ENCODE measurements around the gene TMEM14A. TPM values are rescaled to one million over a fixed set of nuclear protein-coding genes. Genes with fewer than 3 reads are reported as not detected.
"Not testable (repeated sequence)": the region's sequence is repeated elsewhere in the genome, so short reads cannot be mapped to it uniquely, and the experiment has no call there.

Gene TMEM14A
- total RNA-seq, 1 experiment from 2014 or later, result 41.9 TPM

GRCh38 chr6:52672412-52673025, 1.6 kb downstream of the TMEM14A start:
- ChIA-PET CTCF (no interaction called here), POLR2A (no interaction called here)
- Mint-ChIP-seq H3K27ac (ENCODE audit: unreplicated experiment) (no peak overlapping the region), H3K36me3 (ENCODE audit: insufficient read depth, unreplicated experiment) (peaks cover 13% of the 10 kb centered on the region), H3K27me3 (ENCODE audit: insufficient read depth, unreplicated experiment) (no peaks in the 10 kb centered on the region), H3K4me3 (ENCODE audit: unreplicated experiment) (peak overlapping the region; percentile 32), H3K9me3 (ENCODE audit: unreplicated experiment) (no peaks in the 10 kb centered on the region), H3K4me1 (ENCODE audit: low read depth, unreplicated experiment) (peaks cover 12% of the 10 kb centered on the region)
- peaks cover 25% of the 10 kb centered on the region for H3K4me1 ChIP-seq
- no peak for DNase-seq
- intact Hi-C loops (cut with micrococcal nuclease; ENCODE audit: unreplicated experiment), result loop anchor here (10.0 kb wide), 1 partner anchor 322 kb away; the partner anchor contains the start of gene GSTA4
- no peaks in the 10 kb centered on the region for H3K9me3 ChIP-seq
- TF ChIP-seq CTCF (IDR thresholded peaks at IDR 0.05; ENCODE audit: insufficient read depth in 1 of 2, low read depth in 1 of 2, low read length in 1 of 2, severe bottlenecking in 1 of 2, unreplicated experiment in 1 of 2), result no peak
- peaks cover 2% of the 10 kb centered on the region for H3K36me3 ChIP-seq (ENCODE audit: control insufficient read depth, insufficient read depth, low read length)
- no peaks in the 10 kb centered on the region for H3K27me3 ChIP-seq (replicated peaks; ENCODE audit: control insufficient read depth, insufficient read depth, low read length)
- no peak overlapping the region for H3K4me3 ChIP-seq (ENCODE audit: low read depth, low read length)
- BruUV-seq (replicated peaks), result no TSS peak

- POLR2A ChIA-PET, result no interaction called here
These were observed 3.8 kb downstream of the TMEM14A start for GRCh38 chr6:52674666-52675065.

GRCh38 chr6:52675372-52675771, 4.5 kb downstream of the TMEM14A start:
- H3K27ac Mint-ChIP-seq (ENCODE audit: unreplicated experiment), result no peak overlapping the region
- Histone ChIP-seq H3K4me3 (ENCODE audit: low read depth, low read length) (no peak overlapping the region), H3K4me1 (peaks cover 24% of the 10 kb centered on the region), H3K27me3 (replicated peaks; ENCODE audit: control insufficient read depth, insufficient read depth, low read length) (no peaks in the 10 kb centered on the region), H3K36me3 (ENCODE audit: control insufficient read depth, insufficient read depth, low read length) (peaks cover 2% of the 10 kb centered on the region), H3K9me3 (no peaks in the 10 kb centered on the region)
- no peaks in the 10 kb centered on the region for H3K27me3 Mint-ChIP-seq (ENCODE audit: insufficient read depth, unreplicated experiment)
- ChIA-PET POLR2A (no interaction called here), CTCF (no interaction called here)
- H3K36me3 Mint-ChIP-seq (ENCODE audit: insufficient read depth, unreplicated experiment), result peaks cover 12% of the 10 kb centered on the region
- H3K9me3 Mint-ChIP-seq (ENCODE audit: unreplicated experiment), result no peaks in the 10 kb centered on the region
- peaks cover 12% of the 10 kb centered on the region for H3K4me1 Mint-ChIP-seq (ENCODE audit: low read depth, unreplicated experiment)
- no peak overlapping the region for H3K4me3 Mint-ChIP-seq (ENCODE audit: unreplicated experiment)
- intact Hi-C loops (cut with micrococcal nuclease; ENCODE audit: unreplicated experiment), result loop anchor here (10.0 kb wide), 1 partner anchor 319 kb away; the partner anchor contains the start of gene GSTA4
- no TSS peak for BruUV-seq (replicated peaks)
- TF ChIP-seq CTCF (IDR thresholded peaks at IDR 0.05; ENCODE audit: insufficient read depth in 1 of 2, low read depth in 1 of 2, low read length in 1 of 2, severe bottlenecking in 1 of 2, unreplicated experiment in 1 of 2), result no peak
- no peak for DNase-seq

More at GRCh38 chr6:52674666-52675065, 3.8 kb downstream of the TMEM14A start:
- intact Hi-C loops (cut with micrococcal nuclease; ENCODE audit: unreplicated experiment), result loop anchor here (10.0 kb wide), 1 partner anchor 320 kb away; the partner anchor contains the start of gene GSTA4
- no peak for TF ChIP-seq CTCF (IDR thresholded peaks at IDR 0.05; ENCODE audit: insufficient read depth in 1 of 2, low read depth in 1 of 2, low read length in 1 of 2, severe bottlenecking in 1 of 2, unreplicated experiment in 1 of 2)
- no TSS peak for BruUV-seq (replicated peaks)
- peaks cover 12% of the 10 kb centered on the region for H3K36me3 Mint-ChIP-seq (ENCODE audit: insufficient read depth, unreplicated experiment)
- Histone ChIP-seq H3K36me3 (ENCODE audit: control insufficient read depth, insufficient read depth, low read length) (peaks cover 2% of the 10 kb centered on the region), H3K27me3 (replicated peaks; ENCODE audit: control insufficient read depth, insufficient read depth, low read length) (no peaks in the 10 kb centered on the region), H3K9me3 (no peaks in the 10 kb centered on the region), H3K4me1 (peaks cover 25% of the 10 kb centered on the region), H3K4me3 (ENCODE audit: low read depth, low read length) (no peak overlapping the region)
- no peaks in the 10 kb centered on the region for H3K9me3 Mint-ChIP-seq (ENCODE audit: unreplicated experiment)
- no peak for DNase-seq
- H3K4me1 Mint-ChIP-seq (ENCODE audit: low read depth, unreplicated experiment), result peaks cover 12% of the 10 kb centered on the region
- H3K27ac Mint-ChIP-seq (ENCODE audit: unreplicated experiment), result no peak overlapping the region
- CTCF ChIA-PET, result interaction anchor here (0.6 to 0.7 kb wide), 2 partner anchors 12 to 16 kb away, joined by 3 read pairs; no protein-coding TSS in a partner anchor
- H3K4me3 Mint-ChIP-seq (ENCODE audit: unreplicated experiment), result no peak overlapping the region
- no peaks in the 10 kb centered on the region for H3K27me3 Mint-ChIP-seq (ENCODE audit: insufficient read depth, unreplicated experiment)

GRCh38 chr6:52676631-52677030, 5.7 kb downstream of the TMEM14A start:
- H3K36me3 ChIP-seq (ENCODE audit: control insufficient read depth, insufficient read depth, low read length); H3K4me3 ChIP-seq (ENCODE audit: low read depth, low read length); DNase-seq; POLR2A ChIA-PET; H3K27ac Mint-ChIP-seq (ENCODE audit: unreplicated experiment); H3K9me3 ChIP-seq; BruUV-seq (replicated peaks); H3K36me3 Mint-ChIP-seq (ENCODE audit: insufficient read depth, unreplicated experiment); H3K9me3 Mint-ChIP-seq (ENCODE audit: unreplicated experiment); CTCF ChIA-PET; H3K27me3 ChIP-seq (replicated peaks; ENCODE audit: control insufficient read depth, insufficient read depth, low read length); H3K27me3 Mint-ChIP-seq (ENCODE audit: insufficient read depth, unreplicated experiment); H3K4me3 Mint-ChIP-seq (ENCODE audit: unreplicated experiment): not testable (repeated sequence)
- peaks cover 20% of the 10 kb centered on the region; the same call in 1 of the 2 replicates for H3K4me1 ChIP-seq
- intact Hi-C loops (cut with micrococcal nuclease; ENCODE audit: unreplicated experiment), result loop anchor here (10.0 kb wide), 1 partner anchor 318 kb away; the partner anchor contains the start of gene GSTA4
- H3K4me1 Mint-ChIP-seq (ENCODE audit: low read depth, unreplicated experiment), result peaks cover 12% of the 10 kb centered on the region
